GM12865 (cell line): ENCODE results near the gene EEPD1.

Experiments
- DNase-seq: peaks from one replicate; pipeline ENCODE4 v3.0.0; 2010; ENCODE audit warnings: low read depth
- H3K4me3 ChIP-seq: 2 replicates; pipeline ENCODE4 v1.5.1; 2011; ENCODE audit warnings: mild to moderate bottlenecking, low read depth, low read length, control low read depth
- TF ChIP-seq, protein P1 (sequence below): IDR thresholded peaks from 2 replicates; pipeline ENCODE4 v1.5.1; 2011; ENCODE audit warnings: low read length, control low read depth, low read depth, inconsistent platforms; ENCODE audit not compliant: insufficient read depth; ENCODE audit errors: missing control alignments

The EEPD1 gene

GRCh38 chr7:36304099-36304425, 151.0 kb downstream of the EEPD1 start:
- H3K4me3 ChIP-seq, result no peak overlapping the region
- no peak for DNase-seq
- TF ChIP-seq, protein P1, sequence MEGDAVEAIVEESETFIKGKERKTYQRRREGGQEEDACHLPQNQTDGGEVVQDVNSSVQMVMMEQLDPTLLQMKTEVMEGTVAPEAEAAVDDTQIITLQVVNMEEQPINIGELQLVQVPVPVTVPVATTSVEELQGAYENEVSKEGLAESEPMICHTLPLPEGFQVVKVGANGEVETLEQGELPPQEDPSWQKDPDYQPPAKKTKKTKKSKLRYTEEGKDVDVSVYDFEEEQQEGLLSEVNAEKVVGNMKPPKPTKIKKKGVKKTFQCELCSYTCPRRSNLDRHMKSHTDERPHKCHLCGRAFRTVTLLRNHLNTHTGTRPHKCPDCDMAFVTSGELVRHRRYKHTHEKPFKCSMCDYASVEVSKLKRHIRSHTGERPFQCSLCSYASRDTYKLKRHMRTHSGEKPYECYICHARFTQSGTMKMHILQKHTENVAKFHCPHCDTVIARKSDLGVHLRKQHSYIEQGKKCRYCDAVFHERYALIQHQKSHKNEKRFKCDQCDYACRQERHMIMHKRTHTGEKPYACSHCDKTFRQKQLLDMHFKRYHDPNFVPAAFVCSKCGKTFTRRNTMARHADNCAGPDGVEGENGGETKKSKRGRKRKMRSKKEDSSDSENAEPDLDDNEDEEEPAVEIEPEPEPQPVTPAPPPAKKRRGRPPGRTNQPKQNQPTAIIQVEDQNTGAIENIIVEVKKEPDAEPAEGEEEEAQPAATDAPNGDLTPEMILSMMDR, result no peak

GRCh38 chr7:36305226-36305625, 152.2 kb downstream of the EEPD1 start:
- TF ChIP-seq, protein P1, result no peak
- H3K4me3 ChIP-seq, result no peak overlapping the region
- DNase-seq, result no peak

DNA sequence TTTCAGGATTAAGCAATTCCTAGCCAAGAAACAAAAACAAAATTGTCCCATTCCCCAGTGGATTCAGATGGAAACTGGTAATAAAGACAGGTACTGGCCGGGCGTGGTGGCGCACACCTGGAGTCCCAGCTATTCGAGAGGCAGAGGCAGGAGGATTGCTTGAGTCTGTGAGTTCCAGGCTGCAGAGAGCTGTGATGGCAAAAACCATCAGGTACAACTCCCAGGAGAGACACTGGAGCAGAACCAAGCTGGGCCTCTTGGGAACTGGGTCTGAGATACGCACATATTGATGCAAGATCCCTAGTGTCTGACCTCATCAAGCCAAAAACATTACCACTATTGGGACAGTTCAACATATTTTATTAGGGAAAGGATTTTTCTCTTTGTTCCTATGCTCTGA, 152.6 kb downstream of the EEPD1 start:
- no peak for DNase-seq
- TF ChIP-seq, protein P1, result no peak

DNA sequence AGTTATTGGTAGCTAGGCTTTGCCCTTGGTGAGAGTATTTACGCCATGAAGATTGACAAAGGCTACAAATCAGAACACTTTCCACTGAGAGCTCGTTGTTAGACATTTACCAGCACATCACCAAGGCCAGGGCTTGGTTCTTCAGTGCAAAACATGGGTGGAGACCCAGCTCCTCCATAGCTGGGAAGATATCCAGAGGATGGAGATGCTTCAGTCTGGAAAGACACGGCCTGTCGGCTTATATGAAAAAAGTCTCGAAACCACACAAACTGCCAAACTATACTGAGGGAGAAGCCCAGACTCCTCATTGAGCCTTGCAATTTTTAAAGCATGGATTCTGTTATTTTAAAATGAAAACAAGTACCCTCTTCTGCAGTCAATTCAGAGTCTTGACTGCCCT, 153.2 kb downstream of the EEPD1 start:
- H3K4me3 ChIP-seq, result no peak overlapping the region
- TF ChIP-seq, protein P1, result no peak
- no peak for DNase-seq

More for the DNA sequence above, 152.6 kb downstream of the EEPD1 start:
- no peak overlapping the region for H3K4me3 ChIP-seq

- H3K4me3 ChIP-seq, result no peak overlapping the region
- TF ChIP-seq, protein P1, result no peak
- DNase-seq, result no peak
Observed at GRCh38 chr7:36306722-36307121, 153.7 kb downstream of the EEPD1 start.

DNA sequence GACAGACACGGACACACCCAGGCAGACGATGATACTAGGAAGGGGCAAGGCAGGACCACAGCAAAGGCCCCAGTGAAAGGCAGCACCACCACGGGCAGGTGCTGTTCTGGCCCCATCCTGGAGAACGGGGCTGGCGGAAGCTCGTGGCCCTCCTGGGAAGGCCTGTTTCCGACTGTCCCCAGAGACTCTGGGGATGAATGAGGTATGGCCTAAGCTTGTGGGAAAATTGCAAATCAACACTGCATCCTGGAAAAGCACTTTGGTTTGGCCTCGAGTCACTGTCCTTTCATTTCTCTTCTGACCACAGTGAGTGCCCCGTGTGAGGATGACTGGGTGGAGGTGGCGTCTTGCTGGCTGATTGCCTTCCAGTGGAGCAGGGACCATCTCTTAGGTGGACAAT, 155.0 kb downstream of the EEPD1 start:
- DNase-seq, result no peak
- H3K4me3 ChIP-seq, result no peak overlapping the region
- TF ChIP-seq, protein P1, result no peak

GRCh38 chr7:36309301-36309700, 156.2 kb downstream of the EEPD1 start:
- no peak for DNase-seq
- TF ChIP-seq, protein P1, result no peak
- no peak overlapping the region for H3K4me3 ChIP-seq
